Panc1 (cell line): ENCODE measurements around the gene GH2.

ENCODE experiments used
- POLR2AphosphoS5 ChIP-seq: IDR thresholded peaks from 2 replicates; pipeline ENCODE4 v1.6.1; 2012; ENCODE audit warnings: mild to moderate bottlenecking, low read depth, low read length, moderate library complexity
- SIN3A ChIP-seq: IDR thresholded peaks from 2 replicates; pipeline ENCODE4 v1.6.1; 2012; ENCODE audit warnings: low read depth, mild to moderate bottlenecking, low read length, moderate library complexity, borderline replicate concordance; ENCODE audit not compliant: insufficient read depth
- TCF7L2 ChIP-seq: IDR thresholded peaks from 2 replicates; pipeline ENCODE4 v1.6.1; 2011; ENCODE audit warnings: mild to moderate bottlenecking, low read depth, low read length, inconsistent platforms
- TF ChIP-seq, protein P1 (sequence below): fragments of 450-650 bp; IDR thresholded peaks from 2 replicates; pipeline ENCODE4 v1.5.1; 2017; ENCODE audit warnings: mild to moderate bottlenecking
- TF ChIP-seq, protein P2 (sequence below), 2 experiments: IDR thresholded peaks; 2 replicates each; pipeline ENCODE4 v1.6.1; 2011 to 2012; ENCODE audit warnings: low read depth in 2 of 2, control low read depth in 1 of 2, low read length in 1 of 2, mild to moderate bottlenecking in 1 of 2, moderate library complexity in 1 of 2; ENCODE audit not compliant: insufficient read depth in 1 of 2

DNA sequence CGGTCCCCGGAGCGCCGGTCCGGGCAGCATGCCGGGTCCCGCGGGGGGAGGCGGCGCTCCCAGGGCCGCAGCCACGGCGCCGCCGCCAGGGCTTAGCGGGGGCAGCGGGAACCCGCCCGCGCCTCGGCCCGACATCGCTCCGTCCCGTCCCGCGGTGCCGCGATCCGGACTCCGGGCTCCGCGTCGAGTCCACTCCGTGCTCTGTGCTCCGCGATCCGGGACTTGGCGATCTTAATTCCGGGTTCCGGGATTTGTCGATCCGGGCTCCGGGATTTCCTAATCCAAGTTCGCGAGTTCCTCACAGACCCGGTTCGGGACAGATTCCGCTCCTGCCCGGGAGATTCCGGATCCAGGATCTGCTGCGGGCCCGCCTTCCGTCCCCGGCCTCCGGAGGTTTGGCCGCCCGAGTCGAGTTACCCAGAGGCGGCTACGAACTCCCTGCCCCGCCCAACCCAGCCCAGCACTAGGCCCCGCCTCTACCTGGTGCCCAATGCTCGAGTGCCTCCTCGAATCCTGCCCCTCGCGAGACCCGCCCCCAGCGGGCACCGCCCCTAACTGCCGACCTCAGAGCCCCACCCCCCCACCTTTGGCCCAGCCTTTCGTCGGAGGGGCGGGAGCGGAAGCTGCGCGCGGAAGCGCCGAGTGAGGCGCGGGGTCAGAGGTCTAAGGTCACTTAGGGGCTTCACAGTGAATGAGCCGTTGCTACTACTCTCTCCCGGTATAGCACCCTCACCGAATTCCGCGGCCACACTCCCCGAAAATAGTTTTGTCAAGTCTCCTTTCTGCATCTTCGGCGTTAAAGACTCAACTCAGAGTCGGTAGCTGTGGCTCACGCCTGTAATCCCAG is 39.0 kb downstream of the GH2 start, which contains the start of gene SMARCD2:
- TF ChIP-seq, protein P1, sequence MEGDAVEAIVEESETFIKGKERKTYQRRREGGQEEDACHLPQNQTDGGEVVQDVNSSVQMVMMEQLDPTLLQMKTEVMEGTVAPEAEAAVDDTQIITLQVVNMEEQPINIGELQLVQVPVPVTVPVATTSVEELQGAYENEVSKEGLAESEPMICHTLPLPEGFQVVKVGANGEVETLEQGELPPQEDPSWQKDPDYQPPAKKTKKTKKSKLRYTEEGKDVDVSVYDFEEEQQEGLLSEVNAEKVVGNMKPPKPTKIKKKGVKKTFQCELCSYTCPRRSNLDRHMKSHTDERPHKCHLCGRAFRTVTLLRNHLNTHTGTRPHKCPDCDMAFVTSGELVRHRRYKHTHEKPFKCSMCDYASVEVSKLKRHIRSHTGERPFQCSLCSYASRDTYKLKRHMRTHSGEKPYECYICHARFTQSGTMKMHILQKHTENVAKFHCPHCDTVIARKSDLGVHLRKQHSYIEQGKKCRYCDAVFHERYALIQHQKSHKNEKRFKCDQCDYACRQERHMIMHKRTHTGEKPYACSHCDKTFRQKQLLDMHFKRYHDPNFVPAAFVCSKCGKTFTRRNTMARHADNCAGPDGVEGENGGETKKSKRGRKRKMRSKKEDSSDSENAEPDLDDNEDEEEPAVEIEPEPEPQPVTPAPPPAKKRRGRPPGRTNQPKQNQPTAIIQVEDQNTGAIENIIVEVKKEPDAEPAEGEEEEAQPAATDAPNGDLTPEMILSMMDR, result no peak
- TF ChIP-seq POLR2AphosphoS5 (peak; percentile 71), SIN3A (peak; percentile 79; the same call in 1 of the 2 replicates), TCF7L2 (no peak)
- TF ChIP-seq, protein P2, sequence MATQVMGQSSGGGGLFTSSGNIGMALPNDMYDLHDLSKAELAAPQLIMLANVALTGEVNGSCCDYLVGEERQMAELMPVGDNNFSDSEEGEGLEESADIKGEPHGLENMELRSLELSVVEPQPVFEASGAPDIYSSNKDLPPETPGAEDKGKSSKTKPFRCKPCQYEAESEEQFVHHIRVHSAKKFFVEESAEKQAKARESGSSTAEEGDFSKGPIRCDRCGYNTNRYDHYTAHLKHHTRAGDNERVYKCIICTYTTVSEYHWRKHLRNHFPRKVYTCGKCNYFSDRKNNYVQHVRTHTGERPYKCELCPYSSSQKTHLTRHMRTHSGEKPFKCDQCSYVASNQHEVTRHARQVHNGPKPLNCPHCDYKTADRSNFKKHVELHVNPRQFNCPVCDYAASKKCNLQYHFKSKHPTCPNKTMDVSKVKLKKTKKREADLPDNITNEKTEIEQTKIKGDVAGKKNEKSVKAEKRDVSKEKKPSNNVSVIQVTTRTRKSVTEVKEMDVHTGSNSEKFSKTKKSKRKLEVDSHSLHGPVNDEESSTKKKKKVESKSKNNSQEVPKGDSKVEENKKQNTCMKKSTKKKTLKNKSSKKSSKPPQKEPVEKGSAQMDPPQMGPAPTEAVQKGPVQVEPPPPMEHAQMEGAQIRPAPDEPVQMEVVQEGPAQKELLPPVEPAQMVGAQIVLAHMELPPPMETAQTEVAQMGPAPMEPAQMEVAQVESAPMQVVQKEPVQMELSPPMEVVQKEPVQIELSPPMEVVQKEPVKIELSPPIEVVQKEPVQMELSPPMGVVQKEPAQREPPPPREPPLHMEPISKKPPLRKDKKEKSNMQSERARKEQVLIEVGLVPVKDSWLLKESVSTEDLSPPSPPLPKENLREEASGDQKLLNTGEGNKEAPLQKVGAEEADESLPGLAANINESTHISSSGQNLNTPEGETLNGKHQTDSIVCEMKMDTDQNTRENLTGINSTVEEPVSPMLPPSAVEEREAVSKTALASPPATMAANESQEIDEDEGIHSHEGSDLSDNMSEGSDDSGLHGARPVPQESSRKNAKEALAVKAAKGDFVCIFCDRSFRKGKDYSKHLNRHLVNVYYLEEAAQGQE (IDR thresholded peaks at IDR 0.05; ENCODE audit: insufficient read depth in 1 of 2, low read depth in 2 of 2, low read length in 1 of 2), result no peak
